Urinary bladder (tissue), 4 donors: ENCODE results near the gene VPS37B. TPM values are rescaled to one million over a fixed set of nuclear protein-coding genes. Genes with fewer than 3 reads are reported as not detected.

Experiments
- DNase-seq: peaks from one replicate; pipeline ENCODE4 v3.0.0-alpha.2; 2015; ENCODE audit errors: extremely low spot score
- H3K27ac ChIP-seq: one replicate; pipeline ENCODE4 v1.5.1; 2013; ENCODE audit warnings: low read depth, mild to moderate bottlenecking, moderate library complexity
- H3K36me3 ChIP-seq: one replicate; pipeline ENCODE4 v1.6.1; 2013; ENCODE audit warnings: mild to moderate bottlenecking, moderate library complexity; ENCODE audit not compliant: insufficient read depth
- H3K4me1 ChIP-seq: one replicate; pipeline ENCODE4 v1.6.1; 2013; ENCODE audit warnings: mild to moderate bottlenecking, moderate library complexity; ENCODE audit not compliant: insufficient read depth
- H3K4me3 ChIP-seq: one replicate; pipeline ENCODE4 v1.5.1; 2013; ENCODE audit warnings: low read depth, low read length
- WGBS: extraction: QIAGEN DNeasy Blood & Tissue Kit; methylation state at CpG from one replicate; pipeline ENCODE4 v1.1.7; 2013; 5-methylcytosine and 5-hydroxymethylcytosine counted together
- polyA plus RNA-seq: library from polyadenylated mRNA; stranded (reverse); fragments of 200-250 nt; gene quantifications from one replicate; pipeline ENCODE4 v1.2.3, GENCODE V29; 2013
- total RNA-seq: library from RNA; depleted of rRNA; stranded (reverse); fragments of >200 nt; gene quantifications from one replicate; pipeline ENCODE4 v1.2.3, GENCODE V29; 2014
- donor health status: healthy with polysubstance abuse.
- donor health status: healthy.

Gene VPS37B
- total and polyA plus RNA-seq, 2 donors, result 18.9 to 25.2 TPM

DNA sequence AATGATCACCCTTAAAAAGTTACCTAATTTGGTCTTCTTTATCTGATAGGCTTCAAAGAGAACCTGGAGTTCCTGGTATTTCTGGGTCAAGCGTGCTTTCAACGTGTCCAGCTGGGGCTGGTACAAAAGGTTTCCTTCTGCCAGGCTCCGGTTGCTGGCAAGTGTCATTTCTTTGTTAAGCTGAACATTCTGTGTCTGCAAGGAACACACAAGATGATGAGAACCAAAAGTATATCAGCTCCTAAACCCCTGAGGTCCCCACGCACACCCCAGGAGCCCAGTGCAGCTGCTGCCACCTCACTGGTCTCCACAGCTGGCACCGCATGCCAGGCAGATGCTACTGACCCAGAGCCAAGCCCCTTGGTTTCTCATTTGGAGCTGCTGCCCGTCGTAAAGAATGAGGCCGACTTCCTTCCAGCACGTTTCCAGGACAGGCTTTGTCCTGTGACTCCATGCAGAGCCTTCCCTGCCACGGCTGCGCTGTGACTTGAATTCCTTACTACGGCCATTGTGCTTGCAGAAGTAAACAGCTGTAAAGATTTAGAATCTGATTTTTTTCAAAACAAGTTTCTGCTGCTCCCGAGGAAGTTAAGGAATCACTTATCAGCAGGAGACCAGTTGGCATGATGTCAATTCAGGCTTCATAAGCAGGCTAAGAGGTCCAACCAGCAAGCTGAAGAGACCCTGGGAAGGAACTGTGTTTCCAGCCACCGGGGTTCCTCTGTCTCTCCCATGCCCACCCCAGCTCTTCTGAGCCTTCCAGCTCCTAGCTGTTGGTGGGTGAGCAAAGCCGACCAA lies 24.9 kb downstream of the VPS37B start:
- 16% methylated on average over 15 of the region's 15 CpGs for WGBS
- Histone ChIP-seq H3K4me1 (no peaks in the 10 kb centered on the region), H3K36me3 (peaks cover 3% of the 10 kb centered on the region), H3K27ac (peak overlapping the region; percentile 69), H3K4me3 (no peak overlapping the region)
- no peak for DNase-seq

GRCh38 chr12:122870163-122870842 lies 25.6 kb downstream of the VPS37B start:
- Histone ChIP-seq H3K4me1 (no peaks in the 10 kb centered on the region), H3K27ac (no peak overlapping the region), H3K4me3 (no peak overlapping the region), H3K36me3 (peaks cover 4% of the 10 kb centered on the region)
- DNase-seq, result no peak
- WGBS, result 88% methylated on average over 11 of the region's 11 CpGs

DNA sequence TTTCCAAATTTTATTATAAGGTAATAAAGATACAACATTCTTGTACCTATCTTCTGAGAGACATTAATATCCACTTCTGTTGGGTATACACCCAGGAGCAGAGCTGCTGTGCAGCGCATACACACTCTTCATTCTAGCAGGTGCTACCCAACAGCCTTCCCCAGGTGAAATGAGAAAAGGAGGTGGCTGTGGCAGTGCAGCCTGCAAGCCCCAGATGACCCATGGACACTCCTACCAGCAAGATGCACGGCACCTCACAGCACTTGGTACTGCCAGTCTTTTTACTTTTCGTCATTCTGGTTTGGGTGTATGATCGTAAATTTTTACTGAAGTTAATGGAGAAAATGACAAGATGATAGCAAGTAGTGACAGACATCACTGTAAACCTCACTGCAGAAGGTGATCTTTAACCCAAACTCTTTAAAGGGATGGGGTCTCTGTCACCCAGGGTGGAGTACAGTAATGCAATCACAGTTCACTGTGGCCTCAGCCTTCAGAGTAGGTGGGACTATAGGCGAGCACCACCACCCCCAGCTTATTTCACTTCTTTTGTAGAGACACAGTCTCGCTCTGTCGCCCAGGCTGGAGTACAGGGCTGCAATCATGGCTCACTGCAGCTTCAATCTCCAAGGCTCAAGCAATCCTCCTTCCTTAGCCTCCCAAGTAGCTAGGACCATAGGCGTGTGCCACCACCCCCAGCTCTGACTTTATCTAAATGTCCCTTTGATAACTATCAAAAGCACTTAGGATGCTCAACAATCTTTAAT lies 26.5 kb downstream of the VPS37B start:
- Histone ChIP-seq H3K4me1 (no peaks in the 10 kb centered on the region), H3K36me3 (peaks cover 4% of the 10 kb centered on the region), H3K27ac (no peak overlapping the region), H3K4me3 (no peak overlapping the region)
- no peak for DNase-seq
- WGBS, result 94% methylated on average over 8 of the region's 8 CpGs

DNA sequence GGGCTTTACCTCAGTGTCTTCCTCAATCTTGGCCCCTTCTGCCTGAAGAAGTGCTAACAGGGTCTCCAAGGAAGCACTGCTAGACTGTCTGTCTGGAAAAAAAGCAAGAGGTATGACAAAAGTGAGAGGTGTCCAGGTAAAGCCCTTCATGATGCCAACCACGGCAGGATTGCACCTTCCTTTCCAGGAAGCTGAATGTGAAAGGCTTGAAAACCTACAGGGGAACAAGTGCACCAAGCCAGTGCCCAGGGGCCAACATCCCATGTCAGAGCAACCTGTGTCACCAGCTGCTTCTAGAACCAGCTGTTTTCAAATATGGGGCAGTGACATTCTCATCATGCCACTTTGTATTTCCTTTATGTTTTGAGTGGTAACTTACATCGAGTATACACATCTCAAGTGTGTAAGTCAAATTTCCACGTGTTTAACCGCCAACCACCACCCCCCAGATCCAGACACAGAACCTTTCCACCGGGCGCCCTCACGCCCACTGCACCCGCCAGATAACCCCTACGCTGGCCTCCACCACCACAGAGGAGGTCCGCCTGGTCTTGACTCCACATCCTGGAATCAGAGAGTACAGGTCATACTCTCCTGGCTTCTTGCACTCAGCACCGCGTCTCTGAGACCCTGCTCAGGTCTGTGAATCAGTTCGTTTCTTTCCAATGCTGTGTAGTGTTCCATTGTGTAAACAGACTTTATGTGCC lies 27.3 kb downstream of the VPS37B start:
- H3K4me3 ChIP-seq, result no peak overlapping the region
- H3K4me1 ChIP-seq, result no peaks in the 10 kb centered on the region
- DNase-seq, result no peak
- 91% methylated on average over 13 of the region's 13 CpGs for WGBS
- no peak overlapping the region for H3K27ac ChIP-seq
- peaks cover 4% of the 10 kb centered on the region for H3K36me3 ChIP-seq

DNA sequence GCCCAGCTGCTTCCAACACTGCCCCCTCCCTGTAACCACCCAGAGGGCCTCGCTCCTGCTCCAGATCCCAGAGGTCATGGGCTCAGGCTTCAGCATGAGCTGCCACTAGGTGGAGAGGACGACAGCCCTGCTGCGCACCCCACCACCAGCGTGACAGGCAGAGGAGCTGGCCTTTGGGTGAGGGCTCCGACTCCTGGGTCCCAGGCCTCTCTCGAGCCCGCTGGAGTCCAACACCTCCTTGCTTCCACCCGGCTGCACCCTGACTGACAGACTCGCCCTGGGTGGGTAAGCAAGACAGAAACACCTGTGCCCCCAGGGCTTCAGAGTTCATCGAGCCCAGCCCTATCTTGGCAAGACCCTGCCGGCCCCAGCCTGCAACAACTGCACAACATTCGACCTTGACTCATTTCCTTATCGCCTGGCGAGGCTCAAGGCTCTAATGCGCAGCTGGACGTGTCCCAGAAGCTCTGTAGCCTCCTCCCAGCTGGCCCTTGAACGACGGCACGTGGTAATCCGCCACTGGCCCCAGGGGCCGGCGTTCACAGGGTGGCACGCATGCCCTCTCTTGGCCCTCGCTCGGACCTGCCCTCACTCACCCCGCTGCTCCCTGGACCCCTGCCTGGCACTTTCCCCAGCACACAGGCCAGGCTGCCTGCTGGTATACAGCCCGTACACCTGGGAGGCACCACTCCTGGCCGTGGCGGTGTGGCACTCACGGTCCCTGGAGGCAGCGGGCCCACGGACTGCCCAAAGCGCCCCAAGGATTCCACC lies 28.0 kb downstream of the VPS37B start:
- Histone ChIP-seq H3K4me1 (no peaks in the 10 kb centered on the region), H3K4me3 (no peak overlapping the region), H3K36me3 (peaks cover 4% of the 10 kb centered on the region), H3K27ac (peak overlapping the region; percentile 2)
- DNase-seq, result no peak
- 67% methylated on average over 33 of the region's 33 CpGs for WGBS

GRCh38 chr12:122866950-122867607 lies 28.8 kb downstream of the VPS37B start:
- H3K36me3 ChIP-seq, result peaks cover 4% of the 10 kb centered on the region
- 91% methylated on average over 36 of the region's 36 CpGs for WGBS
- no peaks in the 10 kb centered on the region for H3K4me1 ChIP-seq
- no peak for DNase-seq
- H3K4me3 ChIP-seq, result no peak overlapping the region
- H3K27ac ChIP-seq, result peak overlapping the region; percentile 2

DNA sequence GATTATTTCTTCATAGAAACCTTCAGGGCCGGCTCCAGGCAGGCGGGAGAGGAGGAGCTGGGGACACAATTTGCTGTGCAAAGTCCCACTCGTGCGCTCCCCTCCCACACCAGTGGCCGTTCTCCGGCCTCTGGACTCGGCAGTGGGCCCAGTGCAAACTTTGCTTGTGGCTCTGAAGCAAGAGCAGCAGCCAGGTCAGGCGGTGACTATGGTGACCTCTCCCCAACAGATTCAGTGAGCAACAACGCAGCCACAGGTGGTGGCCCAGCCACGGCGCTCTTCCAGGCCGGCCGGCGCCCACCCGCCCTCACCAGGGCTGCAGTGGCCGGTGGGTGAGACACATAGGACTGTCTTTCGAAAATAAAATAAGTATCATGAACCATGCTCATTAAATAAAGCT lies 29.5 kb downstream of the VPS37B start:
- Histone ChIP-seq H3K27ac (no peak overlapping the region), H3K36me3 (peaks cover 4% of the 10 kb centered on the region), H3K4me1 (no peaks in the 10 kb centered on the region), H3K4me3 (no peak overlapping the region)
- DNase-seq, result no peak
- WGBS, result 93% methylated on average over 17 of the region's 17 CpGs

- Histone ChIP-seq H3K4me1 (no peaks in the 10 kb centered on the region), H3K4me3 (no peak overlapping the region), H3K27ac (no peak overlapping the region), H3K36me3 (peaks cover 4% of the 10 kb centered on the region)
- no peak for DNase-seq
- whole genome bisulfite sequencing, result 83% methylated on average over 43 of the region's 43 CpGs
Observed at GRCh38 chr12:122865268-122866231, 30.4 kb downstream of the VPS37B start.

GRCh38 chr12:122864894-122865253 lies 31.1 kb downstream of the VPS37B start:
- peaks cover 4% of the 10 kb centered on the region for H3K36me3 ChIP-seq
- 87% methylated on average over 5 of the region's 5 CpGs for WGBS
- no peak overlapping the region for H3K27ac ChIP-seq
- H3K4me3 ChIP-seq, result no peak overlapping the region
- H3K4me1 ChIP-seq, result no peaks in the 10 kb centered on the region
- DNase-seq, result no peak

GRCh38 chr12:122862872-122863701 lies 32.8 kb downstream of the VPS37B start:
- 61% methylated on average over 12 of the region's 12 CpGs for WGBS
- DNase-seq, result peak; percentile 21
- Histone ChIP-seq H3K4me3 (no peak overlapping the region), H3K36me3 (peaks cover 4% of the 10 kb centered on the region), H3K27ac (no peak overlapping the region), H3K4me1 (no peaks in the 10 kb centered on the region)

GRCh38 chr12:122862110-122862634 lies 33.8 kb downstream of the VPS37B start:
- no peak overlapping the region for H3K27ac ChIP-seq
- no peak overlapping the region for H3K4me3 ChIP-seq
- H3K4me1 ChIP-seq, result no peaks in the 10 kb centered on the region
- DNase-seq, result no peak
- peaks cover 4% of the 10 kb centered on the region for H3K36me3 ChIP-seq
- WGBS, result 66% methylated on average over 20 of the region's 20 CpGs
